ENCODE results near the gene PI4KB. TPM values are rescaled to one million over a fixed set of nuclear protein-coding genes. Genes with fewer than 3 reads are reported as not detected.

PI4KB gene
- total RNA-seq, 1 experiment from 2014 or later: 36.8 TPM

Small RNA genes within 50 kb of the gene (small RNA-seq; reads per million reads assigned to genes)
- gene RN7SL444P: 0.02 to 2.1 reads per million in 2 experiments

Other genes with a start within 250 kb of the PI4KB start
- 0.69 and 1.2 TPM in 2 replicates for gene SEMA6C, start 180.8 kb downstream of the PI4KB start, total RNA-seq (2014; rRNA removed; shearing (Covaris generic))
- gene TNFAIP8L2, start 170.8 kb downstream of the PI4KB start, total RNA-seq (2014; rRNA removed; shearing (Covaris generic)): not detected in 2 replicates
- gene LYSMD1, start 161.5 kb downstream of the PI4KB start, total RNA-seq (2014; rRNA removed; shearing (Covaris generic)): 18.0 and 25.1 TPM in 2 replicates
- 95.3 and 96.9 TPM in 2 replicates for gene SCNM1, start 161.3 kb downstream of the PI4KB start, total RNA-seq (2014; rRNA removed; shearing (Covaris generic))
- gene TMOD4, start 151.4 kb downstream of the PI4KB start, total RNA-seq (2014; rRNA removed; shearing (Covaris generic)): 0.87 TPM in 1 of 2 replicates, not detected in the other
- gene VPS72, start 137.2 kb downstream of the PI4KB start, total RNA-seq (2014; rRNA removed; shearing (Covaris generic)): 88.7 and 95.2 TPM in 2 replicates
- gene PIP5K1A, start 128.9 kb downstream of the PI4KB start, total RNA-seq (2014; rRNA removed; shearing (Covaris generic)): 95.2 and 119 TPM in 2 replicates
- 216 and 237 TPM in 2 replicates for gene PSMD4, start 72.7 kb downstream of the PI4KB start, total RNA-seq (2014; rRNA removed; shearing (Covaris generic))
- 22.6 and 23.0 TPM in 2 replicates for gene ZNF687, start 45.1 kb downstream of the PI4KB start, total RNA-seq (2014; rRNA removed; shearing (Covaris generic))
- gene RFX5, start 19.8 kb upstream of the PI4KB start, total RNA-seq (2014; rRNA removed; shearing (Covaris generic)): 41.9 and 48.1 TPM in 2 replicates
- 24.6 and 28.9 TPM in 2 replicates for gene SELENBP1, start 45.3 kb upstream of the PI4KB start, total RNA-seq (2014; rRNA removed; shearing (Covaris generic))
- gene PSMB4, start 72.2 kb upstream of the PI4KB start, total RNA-seq (2014; rRNA removed; shearing (Covaris generic)): 641 and 758 TPM in 2 replicates
- gene POGZ, start 132.1 kb upstream of the PI4KB start, total RNA-seq (2014; rRNA removed; shearing (Covaris generic)): 27.3 and 34.5 TPM in 2 replicates
- gene CGN, start 184.0 kb upstream of the PI4KB start, total RNA-seq (2014; rRNA removed; shearing (Covaris generic)): 0.02 TPM in 1 of 2 replicates, not detected in the other
- 17.1 and 17.2 TPM in 2 replicates for gene TUFT1, start 212.9 kb upstream of the PI4KB start, total RNA-seq (2014; rRNA removed; shearing (Covaris generic))

Data from NCI-H460 (cell line).